Stimulated activated CD8-positive, alpha-beta memory T cell treated with anti-CD3 and anti-CD28 coated beads, Interleukin-4, amount 100 ng/mL, for 1 hour (primary cell): Measurements from ENCODE around the gene ALKAL2.

Experiments
- DNase-seq, 2 donors: peaks; one replicate each; pipeline ENCODE4 v3.0.0-alpha.2; 2020; ENCODE audit warnings: low read depth in 2 of 2, low spot score in 1 of 2

Gene ALKAL2

GRCh38 chr2:290090-290722 is 2.3 kb upstream of the ALKAL2 start:
- DNase-seq = peak in 1 of 2 donors; percentile 21

DNA sequence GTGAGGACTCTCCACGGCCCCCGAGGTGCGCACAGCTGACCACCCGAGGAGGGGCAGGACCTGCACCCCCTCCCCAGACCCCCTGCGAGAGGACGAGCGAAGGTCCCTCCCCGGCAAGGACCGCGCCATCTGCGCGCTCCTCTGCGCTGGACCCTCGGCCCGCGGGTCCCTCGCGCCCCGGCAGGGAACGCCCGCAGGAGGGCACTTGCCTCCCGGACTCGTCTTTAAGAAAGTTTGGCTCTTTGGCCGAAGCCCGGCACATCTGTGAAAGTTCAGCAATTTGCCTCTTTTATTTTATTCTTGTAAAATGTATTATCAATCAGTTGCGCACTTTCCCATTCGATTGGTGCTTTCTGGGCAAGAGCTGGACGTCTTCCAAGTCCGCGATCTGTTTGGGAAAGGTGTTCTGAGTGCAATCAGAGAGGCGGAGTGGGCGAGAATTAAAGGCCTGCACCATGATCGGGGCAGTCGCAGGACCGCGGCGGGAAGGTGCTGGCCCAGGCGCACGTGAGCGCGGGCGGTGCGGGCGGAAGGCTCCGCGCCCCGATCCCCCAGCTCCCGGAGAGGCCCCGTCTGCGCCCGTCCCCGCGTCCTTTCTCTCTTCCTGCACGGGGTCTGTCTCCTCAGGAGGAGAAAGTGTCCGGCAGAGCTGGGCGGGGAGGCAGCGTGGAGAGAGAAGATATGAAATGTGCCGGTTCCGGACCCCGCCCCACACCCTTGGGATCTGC is 1.6 kb upstream of the ALKAL2 start:
- DNase-seq = no peak

DNA sequence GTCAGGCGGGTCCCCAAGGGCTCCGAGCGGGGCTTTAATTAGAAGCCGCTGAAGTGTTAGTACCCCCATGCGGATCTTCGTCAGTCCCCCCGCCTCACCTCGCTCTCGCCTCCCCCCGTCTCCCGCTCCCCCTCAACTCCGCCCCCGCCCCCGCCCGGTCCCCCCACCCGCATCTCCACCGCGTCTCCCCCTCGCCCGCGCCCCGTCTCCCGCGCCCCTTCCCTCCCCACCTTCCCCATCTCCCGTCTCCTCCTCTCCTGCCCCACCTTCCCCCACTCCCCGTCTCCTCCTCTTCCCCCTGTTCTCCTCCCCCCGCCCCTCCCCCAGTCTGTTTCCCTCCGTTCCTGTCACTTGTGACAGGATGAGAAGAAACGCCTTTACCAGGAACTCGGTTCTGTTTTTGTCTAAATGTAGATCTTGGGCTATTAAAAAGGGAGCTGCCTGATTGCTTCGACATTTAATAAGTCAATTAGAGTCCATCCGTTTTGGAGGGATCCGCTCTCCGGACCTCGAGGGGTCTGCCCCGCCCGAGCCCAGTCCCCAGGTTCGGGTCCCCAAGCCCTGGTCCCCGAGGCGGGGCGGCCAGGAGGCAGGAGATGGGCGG is 969 bp upstream of the ALKAL2 start:
- no peak for DNase-seq

GRCh38 chr2:287471-287885 is 413 bp downstream of the ALKAL2 start:
- DNase-seq = no peak

GRCh38 chr2:286774-287392 is 1.0 kb downstream of the ALKAL2 start:
- no peak for DNase-seq

DNA sequence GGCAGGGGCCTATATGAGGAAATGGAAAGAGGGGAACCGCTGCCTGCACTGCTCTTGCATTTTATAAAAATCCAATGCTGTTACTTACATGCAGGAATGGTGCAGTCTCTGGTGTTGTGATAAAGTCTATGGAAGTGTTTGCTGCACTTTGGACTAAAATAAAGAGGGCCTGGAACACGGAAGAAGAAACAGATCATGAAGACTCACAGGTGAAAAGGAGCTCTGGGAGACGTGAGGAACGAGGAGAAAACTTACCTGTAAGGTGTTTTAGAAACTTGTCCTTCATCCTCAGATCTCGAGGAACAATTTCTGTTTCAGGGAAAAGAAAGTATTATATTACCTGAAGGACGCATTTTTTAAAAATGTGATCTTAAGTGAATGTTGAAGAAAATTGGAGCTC is 1.9 kb downstream of the ALKAL2 start:
- no peak for DNase-seq

DNA sequence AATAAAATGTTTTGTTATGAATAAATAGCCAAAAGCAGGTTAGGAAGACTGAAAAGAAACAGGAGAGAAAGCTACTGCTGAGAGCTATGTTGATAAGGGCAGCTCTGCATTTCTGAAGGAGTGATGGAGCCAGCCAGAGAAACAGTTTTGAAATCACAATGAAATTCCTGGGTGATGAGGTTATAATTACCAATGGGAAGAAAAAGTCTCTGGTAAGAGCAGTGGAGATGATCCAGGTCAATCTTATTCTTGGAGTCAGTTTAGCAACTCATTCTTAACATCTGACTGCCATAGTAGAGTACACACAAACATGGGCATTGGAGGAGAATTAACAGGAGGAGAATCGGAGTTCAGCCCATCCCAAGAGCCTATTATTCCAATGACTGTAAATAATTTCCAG is 2.4 kb downstream of the ALKAL2 start:
- no peak for DNase-seq

- no peak for DNase-seq
Observed at GRCh38 chr2:284896-285492, 2.9 kb downstream of the ALKAL2 start.

- DNase-seq = no peak
Observed at GRCh38 chr2:283996-284794, 3.7 kb downstream of the ALKAL2 start.

DNA sequence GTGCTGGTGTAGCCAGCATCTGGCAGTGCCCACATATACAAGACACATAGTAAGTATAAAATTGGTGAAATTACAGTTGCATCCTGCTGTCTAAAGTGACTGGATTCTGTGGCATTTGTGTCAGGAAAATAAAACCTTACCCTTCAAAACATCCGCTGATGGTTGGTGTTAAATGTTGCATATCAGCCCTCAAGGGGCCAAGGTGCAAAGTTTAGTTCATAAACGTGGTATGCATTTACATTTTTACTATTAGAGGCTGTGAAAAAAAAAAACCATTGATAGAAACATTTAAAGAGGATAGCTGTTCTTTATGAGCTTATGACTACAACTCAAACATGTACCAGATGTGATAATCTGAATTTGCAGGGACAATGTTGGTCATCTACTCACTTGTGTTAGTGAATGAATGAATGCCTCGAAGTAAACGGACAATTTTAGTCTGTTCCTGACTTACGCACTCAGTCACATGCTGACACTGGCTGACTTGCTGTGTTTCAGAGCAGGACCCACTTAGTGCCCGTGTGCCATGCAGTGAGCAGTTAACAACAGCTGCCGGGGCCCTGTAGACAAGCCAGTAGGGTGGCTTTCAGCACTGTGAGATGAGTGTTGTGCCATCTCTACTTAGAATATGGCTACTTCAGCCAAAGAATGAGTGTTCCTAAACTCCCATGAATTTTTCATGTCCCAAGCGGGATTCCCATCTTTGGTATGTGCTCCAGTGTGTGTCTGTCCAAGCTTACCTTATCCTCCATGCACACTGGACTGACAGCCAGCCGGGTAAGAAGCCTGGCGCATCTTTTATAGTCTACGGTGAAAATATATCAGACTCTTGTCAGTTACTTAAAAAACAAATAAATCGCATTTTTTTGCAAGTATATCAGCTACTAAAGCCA is 5.3 kb downstream of the ALKAL2 start:
- DNase-seq = no peak

GRCh38 chr2:281381-281780 is 6.5 kb downstream of the ALKAL2 start:
- DNase-seq = no peak

DNA sequence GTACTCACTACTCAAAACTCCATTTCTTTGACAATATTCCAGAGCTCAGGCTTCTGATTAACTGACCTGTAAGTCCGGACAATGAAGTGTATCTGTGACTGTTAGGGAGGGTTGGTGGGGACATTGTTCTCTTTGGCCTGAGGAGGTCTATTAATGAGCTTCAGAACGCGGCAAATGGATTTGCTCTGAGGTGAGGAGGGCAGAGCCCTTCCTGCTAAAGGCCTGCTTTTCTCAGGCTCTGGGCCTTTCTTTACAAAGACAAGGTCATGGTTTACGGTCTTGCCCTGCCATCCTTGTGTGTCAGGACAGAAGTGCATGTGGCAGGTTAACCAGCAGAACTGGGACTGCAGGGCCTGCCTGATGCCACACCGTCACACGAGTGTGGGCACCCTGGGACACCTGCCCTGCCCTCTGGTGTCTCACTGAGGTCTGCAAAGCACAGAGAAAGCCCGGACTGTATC is 7.2 kb downstream of the ALKAL2 start:
- no peak for DNase-seq

DNA sequence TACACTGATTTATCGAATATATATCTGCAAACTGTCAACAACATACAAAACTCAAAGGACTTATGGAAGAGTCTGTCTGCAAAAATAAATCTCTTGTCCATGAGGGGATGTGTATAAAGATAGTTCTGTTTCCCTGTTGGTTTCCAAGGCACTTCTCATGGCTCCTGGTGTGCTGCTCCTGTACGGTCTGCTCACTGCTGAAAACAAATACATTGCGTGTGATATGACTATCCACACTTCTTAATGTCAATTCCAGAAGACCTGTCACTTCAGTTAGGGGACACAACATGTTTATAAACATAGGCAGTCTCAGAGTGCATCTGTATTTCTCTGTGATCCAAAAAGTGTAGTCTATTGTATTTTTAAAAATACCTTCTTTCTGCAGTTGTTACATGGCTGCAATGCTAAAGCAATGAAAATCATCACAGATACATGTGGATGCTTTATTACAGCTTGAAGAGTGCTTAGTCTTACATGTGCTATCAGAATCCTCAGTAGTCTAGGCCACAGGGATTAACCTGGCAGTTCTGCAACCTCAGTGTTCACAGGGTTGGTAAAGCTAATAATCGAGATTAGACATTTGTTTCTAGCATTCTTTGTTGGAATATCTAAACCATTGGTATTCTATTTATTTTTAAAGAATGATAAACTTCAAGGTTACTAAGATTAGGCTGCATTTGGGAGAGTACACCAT is 7.8 kb downstream of the ALKAL2 start:
- no peak for DNase-seq

DNA sequence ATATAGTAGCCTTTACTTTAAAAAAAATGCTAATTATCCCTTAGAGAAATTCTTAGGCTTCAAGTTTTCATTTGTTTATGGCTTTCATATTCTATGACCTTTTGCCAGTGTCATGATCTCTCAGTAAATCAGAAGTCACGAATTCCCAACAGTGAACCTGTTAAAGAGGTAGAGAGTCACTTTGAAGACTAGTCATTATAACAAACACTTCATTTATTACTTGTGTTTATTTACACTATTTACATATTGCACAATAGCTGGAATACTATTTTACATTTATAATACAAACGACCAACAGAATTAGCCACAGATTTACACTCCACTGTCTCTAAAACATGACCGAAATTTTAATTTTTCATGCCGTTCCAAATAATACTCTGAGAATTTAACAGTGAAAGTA is 8.5 kb downstream of the ALKAL2 start:
- DNase-seq = no peak

DNA sequence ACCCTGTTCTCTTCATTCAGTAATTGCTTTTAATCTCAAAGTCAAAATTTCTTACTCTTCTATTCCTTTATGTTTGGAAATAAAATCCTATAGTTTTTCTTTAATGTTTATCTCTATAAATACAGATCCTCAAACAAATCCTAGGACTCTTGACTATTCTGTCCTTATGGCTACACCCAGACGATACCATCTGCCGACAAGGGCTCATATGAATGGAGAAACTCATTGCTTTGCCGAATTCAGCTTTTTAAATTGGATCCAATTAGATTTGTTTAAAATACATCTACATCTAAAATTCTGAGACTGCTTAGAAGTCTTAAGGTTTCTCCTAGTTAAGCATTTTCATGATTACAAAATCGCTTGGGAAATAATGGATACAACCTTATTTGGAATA is 9.0 kb downstream of the ALKAL2 start:
- no peak for DNase-seq

DNA sequence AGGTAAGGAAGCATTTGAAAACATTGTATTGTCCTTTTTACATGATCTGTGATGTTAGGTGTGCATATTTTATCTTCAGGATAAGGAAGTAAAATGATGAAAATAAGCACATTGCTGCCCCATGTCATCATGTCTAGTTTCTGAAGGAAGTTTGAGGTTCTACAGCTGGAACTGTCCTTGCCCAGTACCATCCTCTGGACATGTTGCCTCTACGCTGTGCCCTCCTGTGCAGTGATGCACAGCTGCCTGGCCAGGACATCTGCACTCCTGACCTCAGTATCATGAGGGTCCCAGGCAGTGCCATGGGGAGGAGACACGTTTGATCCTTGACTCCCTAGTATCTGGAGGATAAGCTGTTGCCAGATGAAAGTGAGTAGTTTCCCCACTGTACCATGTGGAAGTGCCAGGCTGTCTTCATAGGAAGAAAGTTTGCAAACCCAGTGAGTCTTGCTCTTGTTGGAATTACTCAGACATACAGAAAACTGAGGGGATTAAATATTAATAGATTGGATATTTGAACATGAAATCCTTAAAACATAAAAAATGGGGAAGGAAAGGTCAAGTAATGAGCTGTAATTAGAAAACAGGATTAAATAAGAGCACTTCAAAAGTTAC is 9.5 kb downstream of the ALKAL2 start:
- no peak for DNase-seq

DNA sequence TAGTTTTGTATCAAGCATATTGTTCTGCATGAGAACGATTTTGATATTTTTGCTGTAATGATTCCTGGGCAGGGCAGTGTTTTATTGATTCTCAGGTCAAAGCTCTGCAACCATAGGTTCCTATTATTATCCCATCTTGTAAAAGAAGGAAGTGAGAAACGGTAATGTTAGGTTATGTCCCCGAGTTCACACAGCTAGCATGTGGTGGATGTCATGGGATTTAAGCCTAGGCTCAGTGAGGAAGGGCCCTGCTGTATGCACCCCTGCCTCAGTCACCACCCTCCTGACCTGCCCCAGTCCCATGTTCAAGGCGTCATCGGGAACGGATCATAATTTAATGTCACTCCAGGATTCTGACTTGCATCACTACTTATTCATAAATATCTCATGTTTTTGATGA is 12.4 kb downstream of the ALKAL2 start:
- DNase-seq = no peak

DNA sequence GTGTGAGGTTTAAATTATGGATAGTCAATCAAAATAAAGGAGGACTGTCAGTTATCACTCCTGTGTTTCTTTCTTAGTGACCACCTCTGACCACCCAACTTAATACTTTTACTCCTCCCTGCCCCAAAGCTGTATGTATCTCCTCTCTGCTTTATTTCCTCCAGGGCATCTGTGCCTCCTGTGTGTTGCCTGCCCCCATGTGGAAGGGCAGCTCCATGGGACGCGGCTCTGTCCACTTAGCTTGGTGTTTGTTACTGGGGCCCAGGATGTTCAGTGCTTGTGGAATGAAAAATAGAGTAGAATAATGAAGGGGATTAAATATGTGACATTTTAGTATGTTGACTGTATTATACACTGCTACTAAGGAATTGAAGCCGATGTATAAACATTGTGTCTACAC is 13.4 kb downstream of the ALKAL2 start:
- DNase-seq = no peak

- DNase-seq = no peak
Observed at GRCh38 chr2:273333-273732, 14.6 kb downstream of the ALKAL2 start.
